ENCODE data around the gene ZNF501. TPM values are rescaled to one million over a fixed set of nuclear protein-coding genes. Genes with fewer than 3 reads are reported as not detected.

The ZNF501 gene
- total and polyA plus RNA-seq, 10 donors = 1.5 to 8.5 (median 5.1) TPM

- Histone ChIP-seq H3K27ac (no peak overlapping the region), H3K36me3 (peaks cover 0 to 11% (median 0%) of the 10 kb centered on the region in 6 donors), H3K27me3 (replicated peaks in 1 of 7) (no peaks in the 10 kb centered on the region), H3K4me1 (peaks cover 8 to 26% (median 21%) of the 10 kb centered on the region in 6 donors), H3K4me3 (no peak overlapping the region), H3K9me3 (peaks cover 0 to 17% (median 3%) of the 10 kb centered on the region in 8 donors)
- intact Hi-C loops (cut with DNase I; ENCODE audit: low total_unique reads) = no loop called here
- TF ChIP-seq POLR2A (IDR thresholded peaks at IDR 0.05) (no peak), POLR2AphosphoS5 (IDR thresholded peaks at IDR 0.05) (no peak), CTCF (IDR thresholded peaks at IDR 0.05 in 8 of 11, conservative IDR thresholded peaks at IDR 0.05 in 3 of 11) (no peak)
- DNase-seq = no peak
These were observed 34.8 kb downstream of the ZNF501 start for GRCh38 chr3:44764248-44764647.

GRCh38 chr3:44771424-44772098, 42.1 kb downstream of the ZNF501 start:
- DNase-seq = no peak
- WGBS, 5 donors = 96 to 100% (median 98%) methylated on average over 1 of the region's 1 CpG
- no peak overlapping the region for H3K27ac ChIP-seq
- no peaks in the 10 kb centered on the region for H3K4me1 ChIP-seq
- H3K4me3 ChIP-seq = no peak overlapping the region
- no peaks in the 10 kb centered on the region for H3K27me3 ChIP-seq (replicated peaks in 1 of 7)
- intact Hi-C loops (cut with DNase I; ENCODE audit: low total_unique reads) = no loop called here
- peaks cover 0 to 17% (median 0%) of the 10 kb centered on the region in 6 donors for H3K36me3 ChIP-seq
- H3K9me3 ChIP-seq = peaks cover 14 to 47% (median 32%) of the 10 kb centered on the region in 8 donors
- no peak for TF ChIP-seq POLR2A (IDR thresholded peaks at IDR 0.05)
- TF ChIP-seq CTCF (IDR thresholded peaks at IDR 0.05 in 8 of 11, conservative IDR thresholded peaks at IDR 0.05 in 3 of 11) = no peak
- no peak for TF ChIP-seq POLR2AphosphoS5 (IDR thresholded peaks at IDR 0.05)

- H3K27me3 ChIP-seq (replicated peaks in 1 of 7) = no peaks in the 10 kb centered on the region
- peaks cover 0 to 21% (median 0%) of the 10 kb centered on the region in 6 donors for H3K36me3 ChIP-seq
- no peak for TF ChIP-seq POLR2AphosphoS5 (IDR thresholded peaks at IDR 0.05)
- TF ChIP-seq CTCF (IDR thresholded peaks at IDR 0.05 in 8 of 11, conservative IDR thresholded peaks at IDR 0.05 in 3 of 11) = no peak
- TF ChIP-seq POLR2A (IDR thresholded peaks at IDR 0.05) = no peak
- intact Hi-C loops (cut with DNase I; ENCODE audit: low total_unique reads) = no loop called here
- WGBS, 5 donors = 94 to 100% (median 98%) methylated on average over 1 of the region's 1 CpG
- H3K4me1 ChIP-seq = no peaks in the 10 kb centered on the region
- DNase-seq = no peak
- H3K4me3 ChIP-seq = no peak overlapping the region
- H3K9me3 ChIP-seq = peaks cover 14 to 47% (median 32%) of the 10 kb centered on the region in 8 donors
- no peak overlapping the region for H3K27ac ChIP-seq
These were observed 42.6 kb downstream of the ZNF501 start for GRCh38 chr3:44772099-44772442.

- H3K27me3 ChIP-seq (replicated peaks in 1 of 7) = no peaks in the 10 kb centered on the region
- H3K4me1 ChIP-seq = no peaks in the 10 kb centered on the region
- WGBS, 5 donors = 95 to 99% (median 97%) methylated on average over 4 of the region's 4 CpGs
- intact Hi-C loops (cut with DNase I; ENCODE audit: low total_unique reads) = no loop called here
- TF ChIP-seq POLR2AphosphoS5 (IDR thresholded peaks at IDR 0.05) (no peak), POLR2A (IDR thresholded peaks at IDR 0.05) (no peak), CTCF (IDR thresholded peaks at IDR 0.05 in 8 of 11, conservative IDR thresholded peaks at IDR 0.05 in 3 of 11) (no peak)
- H3K36me3 ChIP-seq = peaks cover 0 to 65% (median 0%) of the 10 kb centered on the region in 6 donors
- no peak for DNase-seq
- H3K9me3 ChIP-seq = no peaks in the 10 kb centered on the region
- no peak overlapping the region for H3K4me3 ChIP-seq
- no peak overlapping the region for H3K27ac ChIP-seq
These were observed 53.5 kb downstream of the ZNF501 start for GRCh38 chr3:44782891-44783290.

Other genes starting within 250 kb of the ZNF501 start
- gene ZKSCAN7, start 174.4 kb upstream of the ZNF501 start, total RNA-seq = 1 to 10 TPM; 3.9 to 6.0 (median 5.1) TPM
- gene ZKSCAN7, start 174.4 kb upstream of the ZNF501 start, polyA plus RNA-seq = 1 to 10 TPM; 1.8 to 2.2 (median 1.9) TPM
- 1 to 10 TPM; 2.7 to 5.4 (median 4.3) TPM for gene ZNF660, start 144.7 kb upstream of the ZNF501 start, total RNA-seq
- gene ZNF660, start 144.7 kb upstream of the ZNF501 start, polyA plus RNA-seq = under 1 TPM; 0.61 to 0.80 (median 0.62) TPM
- gene ZNF197, start 104.6 kb upstream of the ZNF501 start, total RNA-seq = 10 to 100 TPM; 13.1 to 21.0 (median 17.4) TPM
- 1 to 10 TPM; 4.9 to 6.7 (median 6.1) TPM for gene ZNF197, start 104.6 kb upstream of the ZNF501 start, polyA plus RNA-seq
- gene ZNF35, start 80.9 kb upstream of the ZNF501 start, total RNA-seq = 10 to 100 TPM in 6 of 7 donors, 1 to 10 TPM in 1; 9.8 to 19.3 (median 14.2) TPM
- 1 to 10 TPM; 2.5 to 4.3 (median 3.5) TPM for gene ZNF35, start 80.9 kb upstream of the ZNF501 start, polyA plus RNA-seq
- gene ZNF502, start 17.0 kb upstream of the ZNF501 start, total RNA-seq = 1 to 10 TPM; 3.2 to 5.9 (median 4.9) TPM
- 1 to 10 TPM; 2.8 to 3.6 (median 3.6) TPM for gene ZNF502, start 17.0 kb upstream of the ZNF501 start, polyA plus RNA-seq
- gene KIAA1143, start 32.0 kb downstream of the ZNF501 start, total RNA-seq = 10 to 100 TPM; 13.5 to 25.6 (median 22.5) TPM
- gene KIAA1143, start 32.0 kb downstream of the ZNF501 start, polyA plus RNA-seq = 10 to 100 TPM in 1 of 3 donors, 1 to 10 TPM in 2; 6.8 to 14.2 (median 8.8) TPM
- 1 to 10 TPM; 1.0 to 5.2 (median 3.2) TPM for gene KIF15, start 32.2 kb downstream of the ZNF501 start, total RNA-seq
- gene KIF15, start 32.2 kb downstream of the ZNF501 start, polyA plus RNA-seq = 1 to 10 TPM in 2 of 3 donors, under 1 TPM in 1; 0.74 to 4.2 (median 1.2) TPM
- gene TMEM42, start 132.3 kb downstream of the ZNF501 start, total RNA-seq = 10 to 100 TPM in 6 of 7 donors, 1 to 10 TPM in 1; 9.5 to 15.8 (median 14.3) TPM
- 10 to 100 TPM; 28.8 to 32.4 (median 30.8) TPM for gene TMEM42, start 132.3 kb downstream of the ZNF501 start, polyA plus RNA-seq
- gene TGM4, start 145.0 kb downstream of the ZNF501 start, total RNA-seq = not detected
- not detected for gene TGM4, start 145.0 kb downstream of the ZNF501 start, polyA plus RNA-seq
- 10 to 100 TPM; 57.3 to 79.2 (median 70.1) TPM for gene ZDHHC3, start 246.5 kb downstream of the ZNF501 start, total RNA-seq
- gene ZDHHC3, start 246.5 kb downstream of the ZNF501 start, polyA plus RNA-seq = 10 to 100 TPM; 15.2 to 25.3 (median 17.4) TPM
- gene EXOSC7, start 246.6 kb downstream of the ZNF501 start, total RNA-seq = 10 to 100 TPM; 28.4 to 42.8 (median 33.6) TPM
- 10 to 100 TPM; 32.1 to 43.7 (median 43.1) TPM for gene EXOSC7, start 246.6 kb downstream of the ZNF501 start, polyA plus RNA-seq